HG02852 (cell line): ENCODE results near the gene CFAP20DC.
"Not testable (repeated sequence)": the region's sequence is repeated elsewhere in the genome, so short reads cannot be mapped to it uniquely, and the experiment has no call there.

ENCODE experiments used
- ATAC-seq: cut with Tn5 transposase; IDR thresholded peaks from one replicate; pipeline ENCODE4 v1.9.1; 2021; ENCODE audit warnings: mild to moderate bottlenecking, moderate library complexity; ENCODE audit not compliant: unreplicated experiment

The CFAP20DC gene

GRCh38 chr3:58824777-58825176, 225.0 kb downstream of the CFAP20DC start:
- no peak for ATAC-seq

GRCh38 chr3:58824285-58824684, 225.5 kb downstream of the CFAP20DC start:
- ATAC-seq, result no peak

- ATAC-seq, result not testable (repeated sequence)
Measured at GRCh38 chr3:58806551-58807244, 243.1 kb downstream of the CFAP20DC start.

GRCh38 chr3:58804914-58805313, 244.9 kb downstream of the CFAP20DC start:
- no peak for ATAC-seq

- ATAC-seq, result no peak
Measured at GRCh38 chr3:58801541-58801940, 248.3 kb downstream of the CFAP20DC start.

GRCh38 chr3:58800940-58801339, 248.9 kb downstream of the CFAP20DC start:
- no peak for ATAC-seq

- no peak for ATAC-seq
Measured at GRCh38 chr3:58800032-58800431, 249.8 kb downstream of the CFAP20DC start.

- ATAC-seq, result no peak
Measured at GRCh38 chr3:58799271-58799670, 250.6 kb downstream of the CFAP20DC start.

- no peak for ATAC-seq
Measured at GRCh38 chr3:58798312-58798711, 251.5 kb downstream of the CFAP20DC start.

- no peak for ATAC-seq
Measured at GRCh38 chr3:58794750-58795149, 255.1 kb downstream of the CFAP20DC start.

- no peak for ATAC-seq
Measured at GRCh38 chr3:58793938-58794337, 255.9 kb downstream of the CFAP20DC start.

GRCh38 chr3:58792921-58793451, 256.8 kb downstream of the CFAP20DC start:
- ATAC-seq, result no peak

- ATAC-seq, result no peak
Measured at GRCh38 chr3:58789385-58789784, 260.4 kb downstream of the CFAP20DC start.

GRCh38 chr3:58784888-58785287, 264.9 kb downstream of the CFAP20DC start:
- no peak for ATAC-seq

GRCh38 chr3:58784425-58784824, 265.4 kb downstream of the CFAP20DC start:
- ATAC-seq, result no peak

GRCh38 chr3:58783845-58784244, 266.0 kb downstream of the CFAP20DC start:
- ATAC-seq, result no peak

- ATAC-seq, result no peak
Measured at GRCh38 chr3:58779934-58780333, 269.9 kb downstream of the CFAP20DC start.

- ATAC-seq, result no peak
Measured at GRCh38 chr3:58776231-58776630, 273.6 kb downstream of the CFAP20DC start.

- no peak for ATAC-seq
Measured at GRCh38 chr3:58772462-58772861, 277.4 kb downstream of the CFAP20DC start.

GRCh38 chr3:58769065-58769464, 280.8 kb downstream of the CFAP20DC start:
- ATAC-seq, result no peak

GRCh38 chr3:58766587-58767282, 283.1 kb downstream of the CFAP20DC start:
- ATAC-seq, result no peak

GRCh38 chr3:58755150-58755549, 294.7 kb downstream of the CFAP20DC start:
- no peak for ATAC-seq
